ENCODE results near the gene NPTX2.

NPTX2 gene

GRCh38 chr7:98619450-98620321, 2.6 kb downstream of the NPTX2 start:
- no peak for DNase-seq

GRCh38 chr7:98621573-98622482, 4.7 kb downstream of the NPTX2 start:
- no peak for DNase-seq

- no peak for DNase-seq
Measured at GRCh38 chr7:98622926-98623325, 5.8 kb downstream of the NPTX2 start.

- no peak for DNase-seq
Measured at GRCh38 chr7:98624846-98625420, 7.8 kb downstream of the NPTX2 start.

GRCh38 chr7:98626460-98627412, 9.7 kb downstream of the NPTX2 start:
- DNase-seq: no peak

GRCh38 chr7:98627413-98627790, 10.3 kb downstream of the NPTX2 start:
- DNase-seq: no peak

- DNase-seq: no peak
Measured at GRCh38 chr7:98628418-98628817, 11.3 kb downstream of the NPTX2 start.

- DNase-seq: no peak
Measured at GRCh38 chr7:98629001-98629431, 11.9 kb downstream of the NPTX2 start.

GRCh38 chr7:98630149-98630548, 13.1 kb downstream of the NPTX2 start:
- DNase-seq: no peak

GRCh38 chr7:98630770-98631169, 13.7 kb downstream of the NPTX2 start:
- DNase-seq: no peak

GRCh38 chr7:98638853-98639252, 21.8 kb downstream of the NPTX2 start:
- no peak for DNase-seq

GRCh38 chr7:98640375-98640774, 23.3 kb downstream of the NPTX2 start:
- no peak for DNase-seq

- DNase-seq: no peak
Measured at GRCh38 chr7:98641646-98642500, 24.8 kb downstream of the NPTX2 start.

GRCh38 chr7:98643236-98643985, 26.3 kb downstream of the NPTX2 start:
- DNase-seq: no peak

GRCh38 chr7:98646465-98646864, 29.4 kb downstream of the NPTX2 start:
- no peak for DNase-seq

- no peak for DNase-seq
Measured at GRCh38 chr7:98647326-98647725, 30.2 kb downstream of the NPTX2 start.

GRCh38 chr7:98651760-98652159, 34.7 kb downstream of the NPTX2 start:
- DNase-seq: no peak

GRCh38 chr7:98653601-98654310, 36.7 kb downstream of the NPTX2 start:
- no peak for DNase-seq

GRCh38 chr7:98654524-98655272, 37.6 kb downstream of the NPTX2 start:
- DNase-seq: no peak
